ENCODE measurements around the gene MYH11. TPM values are rescaled to one million over a fixed set of nuclear protein-coding genes. Genes with fewer than 3 reads are reported as not detected.

MYH11 gene
- total and polyA plus RNA-seq, 2 of the 13 experiments (the other 11 are each of a cell fraction or from before 2014, with no cell fraction given): not detected

GRCh38 chr16:15891508-15891907 is 34.7 kb upstream of the MYH11 start:
- H3K9me3 ChIP-seq (ENCODE audit: low read length): no peaks in the 10 kb centered on the region
- WGBS (ENCODE audit: low lambda C conversion rate): 83% methylated on average over 3 of the region's 3 CpGs
- intact Hi-C loops (cut with micrococcal nuclease; ENCODE audit: unreplicated experiment): no loop called here
- CTCF ChIA-PET (ENCODE audit: low intra/inter-chr PET ratio, low total read pairs): no interaction called here
- H3K27me3 ChIP-seq (ENCODE audit: control insufficient read depth in 1 of 2, insufficient read depth in 2 of 2, low read length in 2 of 2): peaks cover 0 to 4% of the 10 kb centered on the region in 2 experiments; a peak in 1 of 5 replicates
- no peaks in the 10 kb centered on the region for H4K20me1 ChIP-seq (ENCODE audit: insufficient read depth, low read length)
- H3K27ac ChIP-seq (ENCODE audit: extremely low read length, insufficient read depth, low read length): no peak overlapping the region
- H3K4me2 ChIP-seq (ENCODE audit: low read depth, low read length): no peak overlapping the region
- no peak overlapping the region for H2AFZ ChIP-seq (ENCODE audit: low read length)
- ATAC-seq: no peak
- peaks cover 19% of the 10 kb centered on the region for H3K79me2 ChIP-seq (ENCODE audit: insufficient read depth, low read length)
- BruUV-seq (replicated peaks): no TSS peak
- DNase-seq (ENCODE audit: low spot score): no peak
- H3K36me3 ChIP-seq (replicated peaks in 1 of 2; ENCODE audit: control insufficient read depth in 1 of 2, insufficient read depth in 2 of 2, low read length in 2 of 2): no peaks in the 10 kb centered on the region; a peak in 1 of 5 replicates
- H3K9ac ChIP-seq (ENCODE audit: insufficient read depth, low read depth, low read length): no peak overlapping the region
- TF ChIP-seq ZNF770 (CRISPR knock-in tag; IDR thresholded peaks at IDR 0.05): peak; percentile 78
- TF ChIP-seq ZFP91 (CRISPR knock-in tag; IDR thresholded peaks at IDR 0.05; ENCODE audit: borderline replicate concordance): no peak
- no peak for TF ChIP-seq ZNF121 (CRISPR knock-in tag; IDR thresholded peaks at IDR 0.05)
- no peak for TF ChIP-seq IKZF4 (CRISPR knock-in tag; IDR thresholded peaks at IDR 0.05; ENCODE audit: borderline replicate concordance, low read depth, not compliant biosample characterization)
- peak; percentile 49; the same call in 1 of the 2 replicates for TF ChIP-seq ZNF512 (CRISPR knock-in tag; IDR thresholded peaks at IDR 0.05)
- no peak for TF ChIP-seq ZNF33B (CRISPR knock-in tag; IDR thresholded peaks at IDR 0.05)
- TF ChIP-seq TBL1XR1 (IDR thresholded peaks at IDR 0.05; ENCODE audit: borderline replicate concordance, low read length, partially characterized antibody): no peak
- no peak for TF ChIP-seq FLYWCH1 (CRISPR knock-in tag; IDR thresholded peaks at IDR 0.05)
- TF ChIP-seq ZBTB7A (CRISPR knock-in tag; IDR thresholded peaks at IDR 0.05): no peak
- TF ChIP-seq SRF (IDR thresholded peaks at IDR 0.05; ENCODE audit: low read depth, low read length): no peak
- no peak for TF ChIP-seq WIZ (CRISPR knock-in tag; IDR thresholded peaks at IDR 0.05)
- TF ChIP-seq ZNF678 (CRISPR knock-in tag; IDR thresholded peaks at IDR 0.05): no peak
- no peak for TF ChIP-seq AHR (CRISPR knock-in tag; IDR thresholded peaks at IDR 0.05)
- no peak for TF ChIP-seq HOXA5 (CRISPR knock-in tag; IDR thresholded peaks at IDR 0.05)
- TF ChIP-seq FOXC1 (CRISPR knock-in tag; IDR thresholded peaks at IDR 0.05; ENCODE audit: borderline replicate concordance): 0 out of 2 replicates have a peak, but pooled peaks have one; percentile 4
- no peak for TF ChIP-seq ZNF362 (CRISPR knock-in tag; IDR thresholded peaks at IDR 0.05; ENCODE audit: borderline replicate concordance)
- TF ChIP-seq MEF2D (CRISPR knock-in tag; IDR thresholded peaks at IDR 0.05): no peak
- no peak for FAIRE-seq
- H3K4me3 ChIP-seq (replicated peaks in 1 of 3; ENCODE audit: insufficient read depth in 1 of 3, low read depth in 2 of 3, low read length in 3 of 3): no peak overlapping the region
- in situ Hi-C loops (cut with HindIII; ENCODE audit: extremely low pct_ligation_motif_present, low pct_unique_long_range_greater_than_20kb): no loop called here
- peaks cover 57% of the 10 kb centered on the region for H3K4me1 ChIP-seq (ENCODE audit: insufficient read depth, low read length)
- POLR2A ChIA-PET: no interaction called here

Measured in HepG2 (cell line).